HG03064 (cell line): ENCODE results near the gene ATG14.
"Not testable (repeated sequence)": the region's sequence is repeated elsewhere in the genome, so short reads cannot be mapped to it uniquely, and the experiment has no call there.

ENCODE experiments used
- ATAC-seq: cut with Tn5 transposase; IDR thresholded peaks from one replicate; pipeline ENCODE4 v1.9.1; 2021; ENCODE audit warnings: low read depth; ENCODE audit not compliant: unreplicated experiment

ATG14 gene

DNA sequence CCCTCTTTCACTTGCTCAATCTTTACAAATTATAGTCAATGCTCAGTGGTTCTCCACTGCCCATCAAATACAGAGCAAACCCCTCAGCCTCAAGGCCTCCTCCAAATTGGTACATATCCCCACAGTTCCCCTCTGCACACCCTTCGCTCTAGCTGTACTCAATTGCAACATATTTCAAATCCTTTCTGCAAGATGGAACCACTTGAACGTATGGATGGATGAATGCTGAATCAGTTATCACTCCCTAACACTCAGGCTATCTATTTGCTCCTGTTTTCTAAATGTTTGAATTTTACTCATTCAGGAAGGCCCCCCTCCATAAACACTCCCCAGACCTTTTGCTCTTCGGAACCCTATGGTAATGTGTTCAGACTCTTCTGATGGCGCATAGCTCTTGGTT lies 24.5 kb downstream of the ATG14 start:
- no peak for ATAC-seq

DNA sequence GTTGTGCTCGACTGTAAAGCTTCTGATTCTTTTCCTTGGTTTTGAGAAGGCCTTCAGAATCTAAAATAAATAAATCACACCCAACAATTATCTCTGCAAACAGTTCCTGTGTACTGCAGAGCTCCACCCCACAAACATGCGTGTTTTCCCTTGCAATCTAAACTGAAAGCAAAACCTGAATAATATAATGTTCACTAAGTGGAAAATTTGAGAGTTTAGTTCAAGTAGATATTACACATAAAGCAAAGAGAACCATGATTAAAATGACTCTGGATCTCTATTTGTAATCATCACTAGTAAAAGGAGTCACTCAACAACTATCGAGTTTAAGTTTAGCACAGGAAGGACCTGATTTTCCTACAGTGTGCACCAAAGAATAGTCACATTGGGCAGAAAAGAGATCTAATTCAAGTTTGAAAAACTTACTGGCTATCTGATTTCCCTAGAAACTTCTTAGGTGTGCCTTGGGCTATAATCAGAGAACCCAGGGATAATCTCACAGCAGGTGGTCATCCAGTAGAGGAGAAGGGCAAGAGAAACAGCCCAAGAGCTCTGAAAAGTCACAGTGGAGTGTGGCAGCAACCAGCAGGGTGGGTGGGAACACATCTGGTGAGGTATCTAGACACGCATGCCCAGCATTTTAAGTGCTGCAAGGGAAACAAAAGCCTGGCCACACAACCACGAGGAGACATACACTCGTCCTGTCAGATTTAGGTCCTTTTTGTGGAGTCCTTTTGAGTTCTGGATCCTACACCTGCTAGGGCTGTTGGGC lies 25.4 kb downstream of the ATG14 start:
- ATAC-seq = no peak

DNA sequence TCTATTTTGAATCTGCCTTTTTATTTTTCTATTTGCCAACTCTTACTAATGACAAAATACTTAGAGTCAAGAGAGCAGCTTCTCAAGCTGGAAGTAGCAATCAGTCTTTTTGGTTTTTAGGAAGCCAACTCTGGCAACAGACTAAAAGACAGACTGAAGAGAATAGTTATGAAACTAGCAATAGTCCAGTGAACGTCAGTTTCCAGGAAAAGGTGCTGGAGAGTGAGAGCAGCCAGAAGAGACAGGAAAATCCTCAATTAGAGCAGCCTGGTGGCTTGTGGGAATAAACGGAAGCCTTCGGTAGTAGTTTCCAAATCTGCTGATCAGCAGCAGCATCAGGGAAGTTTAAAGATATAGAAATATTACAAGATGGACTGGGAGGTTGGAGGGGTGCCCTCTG lies 27.1 kb downstream of the ATG14 start:
- no peak for ATAC-seq

DNA sequence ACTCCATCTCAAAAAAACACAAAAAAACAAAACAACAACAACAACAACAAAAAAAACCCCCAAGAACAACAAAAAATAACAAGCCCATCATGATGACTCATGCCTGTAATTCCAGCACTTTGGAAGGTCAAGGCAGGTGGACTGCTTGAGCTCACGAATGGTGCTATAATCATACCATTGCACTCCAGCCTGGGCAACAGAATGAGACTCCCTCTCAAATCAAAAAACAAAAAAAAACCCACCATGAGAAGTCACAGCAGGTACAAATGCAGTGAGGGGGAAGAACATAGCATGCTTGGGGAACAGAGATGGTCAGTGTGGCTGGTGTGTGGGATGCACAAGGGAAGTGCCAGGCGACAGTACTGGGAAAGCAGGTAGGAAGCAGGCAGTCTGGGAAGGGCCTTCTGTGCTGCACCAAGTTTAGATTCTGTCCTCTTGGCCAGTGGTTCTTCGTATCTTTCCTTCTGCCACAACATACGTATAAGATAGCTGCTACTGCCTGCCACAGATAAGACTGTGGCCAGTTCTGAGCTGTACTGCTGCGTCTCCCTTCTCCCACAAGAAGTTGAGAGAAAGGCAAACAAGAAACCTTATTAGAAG lies 28.0 kb downstream of the ATG14 start:
- no peak for ATAC-seq

DNA sequence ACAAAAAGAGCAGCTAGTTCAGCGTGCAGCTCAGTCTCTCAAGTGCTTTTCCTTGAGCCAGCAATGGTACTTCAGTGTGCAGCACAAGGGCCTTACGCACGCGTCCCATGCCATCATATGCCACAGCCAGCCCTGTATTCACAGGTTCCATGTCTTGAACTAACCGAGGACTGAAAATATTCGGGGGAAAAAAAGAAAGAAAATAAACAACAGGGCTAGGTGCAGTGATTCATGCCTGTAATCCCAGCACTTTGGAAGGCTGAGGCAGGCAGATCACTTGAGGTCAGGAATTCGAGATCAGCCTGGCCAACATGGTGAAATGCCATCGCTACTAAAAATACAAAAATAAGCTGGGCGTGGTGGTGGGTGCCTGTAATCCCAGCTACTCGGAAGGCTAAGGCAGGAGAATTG lies 28.6 kb downstream of the ATG14 start:
- ATAC-seq = not testable (repeated sequence)

DNA sequence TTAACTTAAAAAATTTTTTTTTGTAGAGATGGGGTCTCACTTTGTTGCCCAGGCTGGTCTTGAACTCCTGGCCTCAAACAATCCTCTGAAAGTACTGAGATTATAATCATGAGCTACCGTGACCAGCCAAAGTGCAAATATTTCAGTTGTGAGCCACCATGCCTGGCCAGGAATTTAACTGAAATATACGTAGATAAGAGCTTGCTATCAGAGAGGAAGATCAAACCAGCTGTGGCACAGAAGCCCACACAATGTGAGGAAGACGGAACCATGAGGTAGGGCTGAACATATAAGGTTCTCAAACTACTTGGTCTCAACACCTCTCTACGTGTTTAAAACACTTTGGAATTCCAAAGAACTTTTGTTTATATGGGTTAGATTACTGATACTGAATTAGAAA lies 29.1 kb downstream of the ATG14 start:
- no peak for ATAC-seq

DNA sequence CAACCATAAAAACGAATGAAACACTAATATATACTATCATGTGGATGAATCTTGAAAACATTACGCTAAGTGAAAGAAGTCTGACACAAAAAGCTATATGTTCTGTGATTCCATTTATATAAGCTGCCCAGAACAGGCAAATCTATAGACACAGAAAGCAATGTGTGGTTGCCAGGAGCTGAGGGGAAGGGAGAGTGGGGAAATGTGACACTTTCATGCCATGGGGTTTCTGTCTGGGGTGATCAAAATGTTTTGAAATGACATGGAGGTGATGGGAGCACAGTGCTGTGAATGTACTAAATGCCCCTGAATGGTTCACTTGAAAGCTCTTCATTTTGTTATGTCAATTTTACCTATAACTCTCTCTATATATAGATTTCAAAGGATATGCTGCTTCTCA lies 30.1 kb downstream of the ATG14 start:
- no peak for ATAC-seq

DNA sequence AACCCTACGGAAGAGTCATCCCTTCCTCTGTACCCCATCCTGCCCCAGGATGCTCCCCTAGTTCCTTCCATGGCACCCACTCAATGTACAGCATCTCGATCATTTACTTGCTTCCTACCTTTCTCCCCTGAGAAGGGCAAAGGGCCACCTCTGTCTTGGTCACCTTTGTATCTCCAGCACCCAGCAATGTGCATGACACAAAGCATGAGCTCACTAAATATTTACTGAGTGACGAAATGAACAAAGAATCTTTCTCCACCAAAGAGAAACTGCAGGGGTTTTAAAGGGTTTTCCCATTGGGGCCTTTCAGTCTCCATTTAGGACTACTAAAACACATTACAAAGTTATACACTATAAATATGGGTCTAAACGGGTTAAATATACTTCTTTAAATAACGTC lies 30.6 kb downstream of the ATG14 start:
- ATAC-seq = no peak

DNA sequence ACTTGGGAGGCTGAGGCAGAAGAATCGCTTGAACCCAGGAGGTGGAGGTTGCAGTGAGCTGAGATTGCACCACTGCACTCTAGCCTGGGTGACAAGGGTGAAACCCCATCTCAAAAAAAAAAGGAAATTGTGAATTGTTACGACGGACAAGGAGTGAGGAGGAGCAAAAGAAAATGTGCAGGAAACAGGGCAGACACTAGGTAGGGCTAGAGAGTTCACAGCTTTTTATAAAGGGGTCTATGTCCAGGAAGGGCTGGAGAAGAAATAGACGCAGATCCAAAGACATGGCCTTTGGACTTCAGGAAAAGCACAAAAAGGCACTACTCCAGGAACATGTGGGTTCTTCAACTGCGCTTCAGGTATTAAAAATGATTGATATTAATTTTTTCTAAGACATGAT lies 34.4 kb downstream of the ATG14 start:
- ATAC-seq = no peak

DNA sequence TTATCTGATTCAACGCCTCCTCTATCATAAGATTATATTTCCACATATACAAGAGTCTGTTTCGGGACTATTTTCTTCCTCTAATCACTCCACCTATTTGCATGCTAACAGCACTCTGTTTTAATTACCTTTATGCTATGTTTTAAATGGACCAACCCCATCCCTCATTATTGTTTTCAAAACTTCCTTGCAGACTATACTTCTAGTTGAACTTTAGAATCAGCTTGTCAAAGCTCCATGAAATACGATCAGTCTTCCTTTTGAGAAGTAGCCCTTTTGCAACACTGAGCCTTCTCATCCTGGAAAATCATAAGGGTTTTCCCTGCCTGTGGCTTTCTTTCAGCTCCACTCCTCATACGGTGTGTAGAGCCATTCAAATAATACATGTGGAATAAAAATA lies 36.9 kb downstream of the ATG14 start:
- no peak for ATAC-seq

DNA sequence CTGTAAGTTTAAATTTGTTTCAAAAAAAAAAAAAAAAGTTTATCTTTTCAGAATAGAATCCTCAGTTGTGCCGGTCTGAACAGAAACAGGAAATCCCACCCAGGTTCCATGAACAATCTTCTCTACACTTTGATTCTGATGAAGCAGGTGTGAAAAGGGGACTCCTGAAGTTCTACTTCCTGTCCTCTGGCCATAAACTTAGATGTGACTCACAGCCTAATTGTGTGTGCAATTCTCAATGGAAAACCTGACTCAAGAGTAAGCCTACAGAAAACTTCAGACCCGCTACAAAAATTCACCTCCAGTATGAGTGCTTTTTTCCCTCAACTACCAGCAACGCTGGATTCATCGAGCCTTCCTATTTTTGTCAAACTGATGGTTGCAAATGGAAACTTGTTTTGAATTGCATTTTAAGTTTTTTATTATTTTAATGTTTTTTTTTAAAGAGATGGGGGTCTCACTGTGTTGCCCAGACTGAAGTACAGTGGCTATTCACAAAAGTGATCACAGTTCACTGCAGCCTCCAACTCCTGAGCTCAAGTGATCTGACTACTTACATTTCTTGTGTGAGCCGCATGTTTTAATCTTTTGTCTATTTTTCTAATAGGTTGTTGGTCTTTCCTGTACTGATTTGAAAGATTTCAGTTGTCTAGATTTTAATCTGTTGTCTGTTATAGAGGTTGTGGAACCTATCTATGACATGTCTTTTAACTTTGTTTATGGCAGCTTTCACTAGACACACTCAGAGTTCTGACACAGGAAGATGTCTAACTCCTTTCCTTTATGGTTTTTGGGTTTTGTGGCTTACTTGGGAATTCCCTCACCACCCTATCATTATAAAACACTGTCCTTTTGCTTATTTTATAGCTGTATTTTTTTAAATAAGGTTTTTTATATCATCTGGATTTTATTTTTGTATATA lies 37.6 kb downstream of the ATG14 start:
- ATAC-seq = no peak

DNA sequence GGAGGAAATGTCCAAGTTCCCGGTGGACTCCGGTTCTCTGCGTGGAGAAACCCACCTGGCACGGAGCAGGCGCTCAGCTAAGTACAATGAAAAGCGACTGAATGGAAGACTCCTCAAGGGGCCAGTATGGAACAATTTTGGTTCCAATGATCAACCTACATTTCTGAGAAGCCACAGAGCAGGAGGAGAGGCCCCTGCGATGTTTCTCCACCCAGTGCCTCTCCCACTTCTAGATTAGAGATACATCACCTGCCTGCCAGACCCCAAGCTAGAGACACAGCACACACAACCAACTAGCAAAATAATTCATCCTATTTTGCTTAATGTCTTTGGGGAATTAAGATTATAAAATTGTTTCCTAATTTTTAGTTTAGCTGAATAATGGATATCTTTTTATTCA lies 38.8 kb downstream of the ATG14 start:
- no peak for ATAC-seq

DNA sequence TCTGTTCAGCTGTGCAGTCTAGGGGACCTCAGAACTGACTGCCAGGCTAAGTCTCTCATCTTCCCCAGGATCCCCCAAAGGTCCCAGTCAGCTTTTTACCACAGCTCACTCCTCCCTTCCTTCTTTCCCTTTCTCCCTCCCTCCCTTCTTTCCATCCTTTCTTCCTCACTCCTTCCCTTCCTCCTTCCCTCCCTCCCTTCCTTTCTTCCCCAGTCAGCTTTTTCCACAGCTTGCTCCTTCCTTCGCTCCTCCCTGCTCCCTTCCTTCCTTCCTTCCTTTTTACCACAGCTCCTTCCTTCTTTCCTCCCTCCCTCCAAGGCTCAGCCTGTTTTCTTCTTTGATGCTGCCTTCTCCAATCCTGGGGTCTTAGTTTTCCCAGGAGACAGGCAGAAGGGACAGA lies 39.2 kb downstream of the ATG14 start:
- ATAC-seq = no peak

DNA sequence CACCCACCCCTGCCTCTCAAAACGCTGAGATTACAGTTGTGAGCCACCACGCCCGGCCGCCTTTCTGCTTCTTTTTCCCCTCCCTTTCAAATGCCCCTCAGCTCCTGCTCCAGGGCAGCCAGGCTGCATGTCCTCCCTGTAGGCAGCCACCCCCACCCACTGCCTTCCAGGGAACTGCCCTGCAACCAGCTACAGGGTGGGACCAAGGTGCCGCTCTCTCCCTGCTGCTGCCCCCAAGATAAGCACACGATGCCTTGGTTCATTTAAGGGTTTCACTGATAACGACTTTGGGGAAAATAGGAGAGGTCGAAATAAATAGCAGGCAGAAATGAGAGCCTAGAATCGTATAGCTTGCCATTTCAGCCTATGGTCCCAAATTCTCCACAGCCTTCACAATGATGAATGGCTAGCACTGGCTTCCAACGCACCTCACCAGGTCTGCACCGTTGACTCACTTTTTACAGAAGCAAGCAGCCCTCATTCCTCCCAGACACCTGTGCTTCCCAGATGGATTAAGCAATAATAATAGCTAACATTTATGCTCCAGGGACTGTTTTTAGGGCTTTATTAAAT lies 40.7 kb downstream of the ATG14 start:
- no peak for ATAC-seq

DNA sequence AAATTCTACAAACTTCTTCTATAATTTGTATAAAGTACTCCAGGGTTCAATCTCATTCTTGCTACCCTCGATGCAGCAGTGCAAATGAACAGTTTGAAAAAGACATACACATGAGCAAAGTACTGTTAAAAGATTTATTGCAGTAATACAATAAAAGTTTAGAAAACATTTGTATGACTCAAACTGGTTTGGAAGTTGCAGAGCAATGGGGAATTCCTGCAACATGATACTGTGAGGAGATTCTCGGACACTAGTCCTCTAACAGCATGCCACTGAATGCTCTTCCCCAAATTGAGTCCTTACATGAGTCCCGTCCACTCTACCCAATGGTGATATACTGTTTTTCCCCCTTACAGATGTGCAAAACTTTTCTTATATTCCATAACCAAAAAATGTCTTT lies 45.4 kb downstream of the ATG14 start:
- ATAC-seq = no peak

DNA sequence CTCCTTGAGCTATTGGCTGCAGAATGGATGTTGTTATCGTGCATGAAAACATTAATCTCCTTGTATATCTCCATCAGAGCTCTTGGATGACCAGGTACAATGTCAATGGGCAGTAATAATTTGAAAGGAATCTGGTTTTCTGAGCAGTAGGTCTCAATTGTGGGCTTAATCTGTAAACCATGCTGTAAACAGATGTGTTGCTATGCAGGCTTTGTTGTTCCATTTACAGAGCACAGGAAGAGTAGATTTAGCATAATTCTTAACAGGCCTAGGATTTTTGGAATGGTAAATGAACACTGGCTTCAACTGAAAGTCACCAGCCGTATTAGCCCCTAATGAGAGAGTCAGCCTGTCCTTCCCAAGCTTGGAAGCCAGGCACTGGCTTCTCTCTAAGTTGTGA lies 50.4 kb downstream of the ATG14 start:
- ATAC-seq = no peak

DNA sequence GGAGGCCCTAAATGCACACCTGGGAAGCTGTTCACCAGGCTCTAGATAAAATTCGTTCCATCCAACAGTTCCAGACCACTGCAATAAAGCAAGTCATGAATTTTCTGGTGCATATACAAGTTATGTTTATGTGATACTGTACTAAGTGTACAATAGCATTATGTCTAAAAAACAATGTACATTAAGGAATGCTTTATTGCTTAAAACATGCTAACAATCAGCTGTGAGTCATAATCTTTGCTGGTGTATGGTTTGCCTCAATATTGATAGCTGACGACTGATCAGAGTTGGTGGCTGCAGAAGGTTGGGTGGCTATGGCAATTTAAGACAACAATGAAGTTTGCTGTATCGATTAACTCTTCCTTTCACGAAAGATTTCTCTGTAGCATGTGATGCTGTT lies 52.3 kb downstream of the ATG14 start:
- ATAC-seq = no peak

DNA sequence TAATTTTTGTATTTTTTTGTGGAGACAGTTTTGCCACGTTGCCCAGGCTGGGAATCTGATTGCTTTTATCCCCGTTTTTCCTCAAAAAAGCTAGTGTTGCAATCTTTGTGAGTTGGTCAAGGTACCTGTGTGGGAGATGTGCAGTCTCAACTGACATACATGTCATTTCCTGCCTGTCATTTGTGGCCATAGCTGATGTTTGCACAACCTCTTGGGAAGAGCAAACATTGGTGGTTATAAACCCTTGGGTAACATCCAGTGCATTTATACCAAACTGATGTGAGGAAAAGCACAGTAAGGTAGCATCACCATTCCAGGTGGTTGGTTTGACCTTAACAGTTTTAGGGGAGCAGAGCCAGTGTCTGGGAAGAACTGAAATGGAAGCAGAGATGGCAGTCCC lies 54.7 kb downstream of the ATG14 start:
- ATAC-seq = no peak

DNA sequence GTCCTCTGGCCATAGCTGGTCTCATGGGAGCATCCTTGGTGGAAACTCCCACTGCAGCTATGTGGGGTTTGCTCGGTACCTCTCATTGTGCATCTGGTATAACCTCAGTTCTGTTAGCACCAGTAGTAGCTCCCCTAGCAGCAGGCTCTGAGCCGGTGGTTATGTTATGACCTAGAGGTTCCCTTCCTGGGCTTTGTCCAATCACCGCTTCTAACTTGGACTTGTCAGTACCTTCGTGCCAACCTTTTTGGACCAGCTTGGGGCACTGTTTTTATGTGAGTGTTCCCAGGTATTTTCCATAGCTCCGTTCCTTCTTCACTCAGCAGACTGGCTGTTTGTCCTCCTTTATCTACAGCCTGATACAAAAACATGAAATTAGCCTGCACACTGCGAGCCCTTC lies 55.7 kb downstream of the ATG14 start:
- no peak for ATAC-seq

DNA sequence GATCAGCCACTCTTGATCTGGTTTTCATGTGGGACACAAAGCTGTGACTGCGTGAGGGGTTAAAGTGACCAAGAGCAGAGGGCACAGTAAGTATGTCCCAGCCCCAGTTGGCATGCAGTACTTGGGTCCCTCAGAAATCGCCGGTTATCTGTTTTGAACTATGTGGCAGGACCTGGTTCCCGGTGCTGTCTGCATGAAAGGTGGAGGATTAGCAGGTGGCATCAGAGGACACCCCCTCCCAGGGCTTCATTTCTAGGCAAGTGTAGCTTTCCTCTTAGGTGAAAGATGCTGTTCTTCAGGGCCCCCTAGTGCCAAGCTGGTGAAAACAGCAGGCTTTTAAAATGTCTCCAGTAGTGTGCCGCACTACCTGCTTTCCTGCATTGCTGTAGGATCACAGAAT lies 57.1 kb downstream of the ATG14 start:
- ATAC-seq = no peak
